HG03135 (cell line): ENCODE data around the gene HELT.
"Not testable (repeated sequence)": the region's sequence is repeated elsewhere in the genome, so short reads cannot be mapped to it uniquely, and the experiment has no call there.

Experiments used
- ATAC-seq: cut with Tn5 transposase; IDR thresholded peaks from one replicate; pipeline ENCODE4 v1.9.1; 2021; ENCODE audit warnings: mild to moderate bottlenecking, moderate library complexity; ENCODE audit not compliant: unreplicated experiment

Gene HELT

GRCh38 chr4:185035284-185035683 is 17.0 kb downstream of the HELT start:
- ATAC-seq: no peak

- no peak for ATAC-seq
These were observed 17.7 kb downstream of the HELT start for GRCh38 chr4:185036019-185036418.

GRCh38 chr4:185036842-185037241 is 18.6 kb downstream of the HELT start:
- ATAC-seq: no peak

- peak; percentile 90 for ATAC-seq
These were observed 21.4 kb downstream of the HELT start for GRCh38 chr4:185039508-185040273.

- ATAC-seq: no peak
These were observed 22.2 kb downstream of the HELT start for GRCh38 chr4:185040523-185040922.

GRCh38 chr4:185050286-185050685 is 32.0 kb downstream of the HELT start:
- not testable (repeated sequence) for ATAC-seq

DNA sequence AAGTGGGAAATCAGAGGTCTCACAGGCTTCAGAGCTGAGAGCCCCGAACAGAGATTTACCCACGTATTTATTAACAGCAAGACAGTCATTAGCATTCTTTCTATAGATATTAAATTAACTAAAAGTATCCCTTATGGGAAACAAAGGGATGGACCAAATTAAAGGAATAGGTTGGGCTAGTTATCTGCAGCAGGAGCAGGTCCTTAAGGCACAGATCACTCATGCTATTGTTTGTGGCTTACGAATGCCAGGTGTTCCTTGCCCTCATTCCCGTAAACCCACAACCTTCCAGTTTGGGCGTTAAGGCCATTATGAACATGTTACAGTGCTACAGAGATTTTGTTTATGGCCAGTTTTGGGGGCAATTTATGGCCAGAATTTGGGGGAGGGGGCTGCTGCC is 33.0 kb downstream of the HELT start:
- not testable (repeated sequence) for ATAC-seq

GRCh38 chr4:185053746-185054145 is 35.5 kb downstream of the HELT start:
- no peak for ATAC-seq

GRCh38 chr4:185054272-185054671 is 36.0 kb downstream of the HELT start:
- no peak for ATAC-seq

DNA sequence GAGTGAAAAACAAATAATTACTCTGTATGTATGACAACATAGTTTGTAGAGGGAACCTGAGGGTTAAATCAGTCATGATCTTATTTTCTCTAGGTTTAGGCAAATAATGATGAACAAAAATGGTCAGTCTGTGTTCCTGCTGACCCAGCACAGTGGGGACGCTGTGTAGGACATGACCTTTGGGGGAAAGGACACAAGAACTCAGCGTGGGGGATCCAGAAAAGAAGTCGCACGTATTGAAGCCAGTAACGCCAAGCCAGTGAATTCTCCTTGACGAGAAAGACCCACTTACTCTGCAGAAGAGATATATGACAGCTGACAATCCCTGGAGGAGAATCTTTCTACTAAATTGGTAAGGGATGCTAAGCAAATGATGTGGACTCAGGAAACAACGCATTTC is 36.6 kb downstream of the HELT start:
- no peak for ATAC-seq

DNA sequence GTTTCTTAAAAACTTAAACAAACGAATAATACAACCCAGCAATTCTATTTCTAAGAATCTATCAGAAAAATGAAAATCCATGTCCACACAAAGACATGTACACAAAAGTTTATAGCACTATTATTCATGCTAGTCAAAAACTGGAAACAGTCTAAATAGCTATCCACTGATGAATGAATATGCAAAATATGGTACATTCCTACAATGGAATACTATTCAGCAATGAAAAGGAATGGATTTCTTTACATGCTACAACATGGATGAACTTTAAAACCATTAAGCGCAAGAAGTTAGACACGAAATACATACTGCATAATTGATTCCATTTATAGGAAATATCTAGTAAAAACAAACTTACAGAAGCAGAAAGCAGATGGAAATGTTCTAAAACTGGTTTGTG is 43.3 kb downstream of the HELT start:
- no peak for ATAC-seq

DNA sequence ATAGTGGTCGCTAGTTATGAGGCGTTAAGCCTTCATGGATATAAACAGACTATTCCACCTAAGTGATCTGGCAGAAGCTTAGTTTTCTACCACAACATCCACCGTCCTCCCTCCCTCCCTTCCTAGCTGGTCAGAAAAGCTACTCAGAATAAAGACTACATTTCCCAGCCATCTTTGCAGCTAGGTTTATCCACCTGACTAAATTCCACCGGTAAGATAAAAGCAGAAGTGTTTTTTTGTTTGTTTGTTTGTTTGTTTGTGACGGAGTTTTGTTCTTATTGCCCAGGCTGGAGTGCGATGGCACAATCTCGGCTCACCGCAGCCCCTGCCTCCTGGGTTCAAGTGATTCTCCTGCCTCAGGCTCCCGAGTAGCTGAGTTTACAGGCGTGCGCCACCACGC is 44.3 kb downstream of the HELT start:
- ATAC-seq: no peak

GRCh38 chr4:185066179-185066578 is 47.9 kb downstream of the HELT start:
- no peak for ATAC-seq

DNA sequence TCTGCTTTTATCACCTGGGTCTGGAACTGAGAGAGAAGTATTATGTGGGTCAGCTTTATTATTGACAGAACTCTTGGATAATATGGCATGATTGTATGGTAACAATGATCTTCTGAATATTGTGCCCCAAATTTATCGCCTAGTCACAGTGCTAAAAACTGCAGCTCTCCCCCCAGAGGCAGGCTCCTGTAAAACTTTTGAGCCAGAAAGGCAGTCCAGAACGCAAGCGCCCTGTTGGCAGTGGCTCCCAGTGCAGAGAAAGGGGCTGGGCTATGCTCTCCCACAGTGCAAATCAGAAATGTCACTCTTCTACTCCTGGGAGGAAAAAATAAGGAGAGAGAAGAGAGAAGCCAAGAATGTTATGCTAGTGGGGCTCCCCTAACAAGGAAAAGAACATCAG is 50.5 kb downstream of the HELT start:
- no peak for ATAC-seq
